Lower leg skin (tissue), 3 donors: Measurements from ENCODE around the gene BRD4.

Experiments
- CTCF ChIP-seq, 3 donors: fragments of 450-650 bp; IDR thresholded peaks; one replicate each; pipeline ENCODE4 v1.5.1; 2016; ENCODE audit warnings: antibody characterized with exemption in 3 of 3, mild to moderate bottlenecking in 3 of 3, moderate library complexity in 2 of 3
- POLR2A ChIP-seq, 2 donors: fragments of 450-650 bp; IDR thresholded peaks; one replicate each; pipeline ENCODE4 v1.6.1; 2016 to 2017; ENCODE audit warnings: antibody characterized with exemption in 2 of 2, mild to moderate bottlenecking in 1 of 2, moderate library complexity in 1 of 2

- TF ChIP-seq CTCF (IDR thresholded peaks at IDR 0.05) (no peak), POLR2A (IDR thresholded peaks at IDR 0.05) (no peak)
These were observed 86.2 kb downstream of the BRD4 start for GRCh38 chr19:15246198-15246481.
